Pancreas (tissue), 10 donors: Measurements from ENCODE around the gene VAV2. TPM values are rescaled to one million over a fixed set of nuclear protein-coding genes. Genes with fewer than 3 reads are reported as not detected.
A peak's percentile ranks its signal among the peaks of the same experiment; 100 is the strongest.

ENCODE experiments used
- ATAC-seq, 4 donors: fragments of 200-7000 bp; cut with Tn5 transposase; one replicate each; pipeline versions ENCODE4 v1.8.0 to v1.9.1; 2020; ENCODE audit warnings: mild to moderate bottlenecking in 4 of 4, moderate library complexity in 4 of 4
- DNase-seq, 6 donors: peaks; one replicate each; pipeline ENCODE4 v3.0.0-alpha.2; 2020
- FAIRE-seq: peaks from 2 replicates; lab custom pipeline; 2012; peaks lifted over from hg19 to GRCh38; lab: Jason Lieb, UNC
- H3K27ac ChIP-seq, 4 donors: fragments of 200-600 bp; sonication (generic); 1 replicate in 3 of 4; 2 replicates in 1 of 4; pipeline versions ENCODE4 v1.5.0 to v1.8.0; 2020
- H3K27me3 ChIP-seq, 4 donors: fragments of 200-600 bp; one replicate each; pipeline ENCODE4 v1.8.0; 2021
- H3K36me3 ChIP-seq, 3 donors: fragments of 200-600 bp; sonication (generic) in 1 of 3; one replicate each; pipeline versions ENCODE4 v1.5.0 to v1.8.0; 2020 to 2021
- H3K4me1 ChIP-seq, 3 donors: fragments of 200-600 bp; one replicate each; pipeline ENCODE4 v1.8.0; 2021
- H3K4me3 ChIP-seq, 4 donors: fragments of 200-600 bp; sonication (generic) in 2 of 4; one replicate each; pipeline versions ENCODE4 v1.5.0 to v1.8.0; 2020 to 2021
- H3K9me3 ChIP-seq, 4 donors: fragments of 200-600 bp; one replicate each; pipeline ENCODE4 v1.8.0; 2021
- WGBS, 2 donors: extraction: QIAGEN DNeasy Blood & Tissue Kit; methylation state at CpG; one replicate each; pipeline ENCODE4 v1.1.7; 2013; 5-methylcytosine and 5-hydroxymethylcytosine counted together
- intact Hi-C, 3 donors: fragments of 100-400 bp; cut with DNase I; formaldehyde crosslinking; loops; one replicate each; pipeline versions ENCODE4 v1.11.1 to v1.14.2; 2022
- polyA plus RNA-seq, 2 donors: library from polyadenylated mRNA; stranded (reverse); fragments of 200-250 nt; gene quantifications; one replicate each; pipeline ENCODE4 v1.2.3, GENCODE V29; 2013
- total RNA-seq, 6 donors: library from RNA; stranded (reverse); fragmentation: NEBNext Ultra II Directional in 4 of 6; extraction: Animal tissue kit (Norgen Biotek cat#: 25700) in 4 of 6; gene quantifications; one replicate each; pipeline versions ENCODE4 v1.2.1 to v1.2.4, GENCODE V29; 2021 to 2023
- TF ChIP-seq, protein P1 (sequence below), 4 donors: fragments of 200-600 bp; sonication (generic) in 3 of 4; IDR thresholded peaks; one replicate each; pipeline versions ENCODE4 v1.5.0 to v1.8.0; 2021; ENCODE audit warnings: antibody characterized with exemption in 4 of 4
- donor health status: healthy with polysubstance abuse.
- donor health status: DM: no; HTN: no; CAD: no; lungs with moderate emphysema.
- donor health status: DM: no; HTN: no; CAD: no.
- donor health status: control.
- donor health status: control.
- donor health status: Bipolar disorder and iron deficiency.
- donor health status: DM: yes; HTN: yes; CAD: no.
- donor health status: DM: no; HTN: no; CAD: no.
- donor health status: DM: no; HTN: no; CAD: no.
- donor health status: DM: yes; HTN: yes; CAD: no.

The VAV2 gene
- total and polyA plus RNA-seq, 8 donors = 20.5 to 41.0 (median 33.6) TPM

- TF ChIP-seq, protein P1, sequence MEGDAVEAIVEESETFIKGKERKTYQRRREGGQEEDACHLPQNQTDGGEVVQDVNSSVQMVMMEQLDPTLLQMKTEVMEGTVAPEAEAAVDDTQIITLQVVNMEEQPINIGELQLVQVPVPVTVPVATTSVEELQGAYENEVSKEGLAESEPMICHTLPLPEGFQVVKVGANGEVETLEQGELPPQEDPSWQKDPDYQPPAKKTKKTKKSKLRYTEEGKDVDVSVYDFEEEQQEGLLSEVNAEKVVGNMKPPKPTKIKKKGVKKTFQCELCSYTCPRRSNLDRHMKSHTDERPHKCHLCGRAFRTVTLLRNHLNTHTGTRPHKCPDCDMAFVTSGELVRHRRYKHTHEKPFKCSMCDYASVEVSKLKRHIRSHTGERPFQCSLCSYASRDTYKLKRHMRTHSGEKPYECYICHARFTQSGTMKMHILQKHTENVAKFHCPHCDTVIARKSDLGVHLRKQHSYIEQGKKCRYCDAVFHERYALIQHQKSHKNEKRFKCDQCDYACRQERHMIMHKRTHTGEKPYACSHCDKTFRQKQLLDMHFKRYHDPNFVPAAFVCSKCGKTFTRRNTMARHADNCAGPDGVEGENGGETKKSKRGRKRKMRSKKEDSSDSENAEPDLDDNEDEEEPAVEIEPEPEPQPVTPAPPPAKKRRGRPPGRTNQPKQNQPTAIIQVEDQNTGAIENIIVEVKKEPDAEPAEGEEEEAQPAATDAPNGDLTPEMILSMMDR (IDR thresholded peaks at IDR 0.05) = no peak
- Histone ChIP-seq H3K4me1 (no peaks in the 10 kb centered on the region), H3K4me3 (no peak overlapping the region), H3K27ac (no peak overlapping the region), H3K9me3 (no peaks in the 10 kb centered on the region), H3K27me3 (no peaks in the 10 kb centered on the region), H3K36me3 (no peaks in the 10 kb centered on the region)
- DNase-seq (peak in 2 of 6 donors; percentile 12 to 48), ATAC-seq (no peak), FAIRE-seq (no peak)
- intact Hi-C loops = no loop called here
- WGBS, 2 donors = 83 to 88% methylated on average over 22 of the region's 22 CpGs
These were observed 156.7 kb downstream of the VAV2 start for GRCh38 chr9:133835262-133835901.

DNA sequence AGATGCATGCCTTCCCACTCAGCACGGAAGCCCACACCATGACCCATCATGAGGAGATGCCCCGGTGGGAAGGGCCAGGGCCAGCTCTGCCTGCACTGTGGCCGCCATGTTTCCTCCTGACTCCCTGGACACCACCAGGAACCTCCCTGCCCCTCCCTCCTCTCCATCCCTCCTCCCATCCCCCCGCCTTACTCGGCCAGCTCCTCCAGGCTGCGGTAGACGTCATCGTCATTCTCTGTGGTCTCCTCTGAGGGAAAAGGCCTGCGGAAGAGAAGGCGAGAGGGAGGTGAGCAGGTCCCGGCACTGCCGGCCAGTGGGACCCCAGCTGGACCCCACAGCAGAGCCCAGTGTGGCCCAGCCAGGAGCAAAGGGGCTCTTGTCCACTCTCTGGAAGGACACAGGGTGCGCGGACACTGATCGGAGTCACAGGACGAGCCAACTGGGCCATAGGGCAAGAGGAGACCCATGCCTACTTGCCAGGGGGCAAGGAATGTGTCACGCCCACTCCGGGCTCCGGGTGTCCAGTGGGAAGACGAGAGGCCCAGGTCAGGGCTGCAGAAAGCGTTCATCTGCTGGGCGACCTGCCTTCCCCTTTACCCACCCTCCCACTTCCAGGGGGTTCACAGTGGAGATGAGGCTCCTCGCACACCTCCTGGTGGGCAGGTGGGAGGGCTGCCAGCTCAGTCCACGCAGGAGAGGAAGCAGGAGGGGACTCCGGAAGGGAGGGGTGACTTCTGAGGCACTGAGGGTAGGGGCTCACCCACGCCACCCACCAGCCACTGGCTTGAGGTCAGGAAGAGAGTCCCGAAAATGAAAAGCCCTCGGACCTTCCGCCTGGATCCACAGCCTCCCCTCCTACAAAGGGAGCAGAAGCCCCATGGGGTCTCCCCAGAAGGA lies 157.8 kb downstream of the VAV2 start:
- ATAC-seq = no peak
- 92% methylated on average over 28 to 29 of the region's 29 CpGs for WGBS, 2 donors
- TF ChIP-seq, protein P1 (IDR thresholded peaks at IDR 0.05) = no peak
- H3K36me3 ChIP-seq = no peaks in the 10 kb centered on the region
- H3K27ac ChIP-seq = no peak overlapping the region
- H3K4me3 ChIP-seq = no peak overlapping the region
- DNase-seq = peak in 2 of 6 donors; percentile 22 to 60
- H3K27me3 ChIP-seq = no peaks in the 10 kb centered on the region
- no peaks in the 10 kb centered on the region for H3K4me1 ChIP-seq
- H3K9me3 ChIP-seq = no peaks in the 10 kb centered on the region
- FAIRE-seq = no peak
- intact Hi-C loops = no loop called here

DNA sequence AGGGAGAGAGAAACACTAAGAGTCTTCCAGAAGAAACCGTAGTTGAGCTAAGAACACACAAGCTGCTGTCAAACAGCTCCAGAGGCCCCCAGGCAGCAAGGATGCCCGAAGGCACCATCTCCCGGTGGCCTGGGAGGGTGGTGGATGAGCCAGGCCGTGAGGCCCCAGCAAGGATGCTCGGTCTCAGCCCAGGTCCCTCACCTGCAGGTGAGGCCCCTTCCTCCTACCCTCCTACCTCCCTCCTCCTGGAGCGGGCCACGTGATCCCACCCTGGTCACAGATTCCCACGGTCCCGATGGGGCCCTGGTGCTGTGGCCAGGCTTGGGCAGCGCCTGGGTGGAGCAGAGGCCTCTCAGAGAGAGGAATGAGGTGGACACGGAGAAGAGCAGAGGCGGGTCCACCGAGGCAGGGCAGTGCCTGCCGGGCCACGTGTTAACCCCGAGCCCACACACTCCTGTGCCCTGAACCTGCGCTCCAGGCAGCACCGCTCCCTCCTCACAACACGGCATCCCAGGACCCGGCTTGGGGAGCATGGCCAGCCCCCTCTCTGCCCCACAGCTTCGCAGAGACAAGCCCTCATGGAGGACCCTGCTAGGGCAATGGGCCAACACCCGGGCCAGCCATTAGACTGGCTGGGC lies 158.6 kb downstream of the VAV2 start:
- FAIRE-seq (no peak), DNase-seq (peak in 1 of 6 donors; percentile 66), ATAC-seq (no peak)
- intact Hi-C loops = no loop called here
- H3K9me3 ChIP-seq = no peaks in the 10 kb centered on the region
- WGBS, 2 donors = 89 to 92% methylated on average over 22 of the region's 22 CpGs
- H3K4me3 ChIP-seq = no peak overlapping the region
- no peaks in the 10 kb centered on the region for H3K36me3 ChIP-seq
- no peak overlapping the region for H3K27ac ChIP-seq
- TF ChIP-seq, protein P1 (IDR thresholded peaks at IDR 0.05) = no peak
- H3K27me3 ChIP-seq = no peaks in the 10 kb centered on the region
- no peaks in the 10 kb centered on the region for H3K4me1 ChIP-seq

- intact Hi-C loops = no loop called here
These were observed 159.2 kb downstream of the VAV2 start for GRCh38 chr9:133832877-133833276.

More at GRCh38 chr9:133832877-133833276, 159.2 kb downstream of the VAV2 start:
- no peaks in the 10 kb centered on the region for H3K36me3 ChIP-seq
- H3K4me3 ChIP-seq = no peak overlapping the region
- H3K27ac ChIP-seq = no peak overlapping the region
- DNase-seq (peak in 1 of 6 donors; percentile 54), FAIRE-seq (no peak), ATAC-seq (no peak)
- TF ChIP-seq, protein P1 (IDR thresholded peaks at IDR 0.05) = no peak
- 86 to 91% methylated on average over 8 of the region's 8 CpGs for WGBS, 2 donors
- no peaks in the 10 kb centered on the region for H3K27me3 ChIP-seq
- no peaks in the 10 kb centered on the region for H3K4me1 ChIP-seq
- H3K9me3 ChIP-seq = no peaks in the 10 kb centered on the region
